HepG2 (cell line): Measurements from ENCODE around the gene SLC5A4. TPM values are rescaled to one million over a fixed set of nuclear protein-coding genes. Genes with fewer than 3 reads are reported as not detected.

ENCODE experiments used
- ATF5 ChIP-seq: sonication (generic); formaldehyde crosslinking; IDR thresholded peaks from 2 replicates; pipeline ENCODE4 v1.4.0; 2020; ENCODE audit warnings: mild to moderate bottlenecking, low read depth, missing genetic modification reagents
- DNMT1 ChIP-seq: sonication (generic); formaldehyde crosslinking; IDR thresholded peaks from 2 replicates; pipeline ENCODE4 v1.5.1; 2020; ENCODE audit warnings: mild to moderate bottlenecking, missing genetic modification reagents
- GATAD2A ChIP-seq: IDR thresholded peaks from 2 replicates; pipeline ENCODE4 v1.6.1; 2016
- GMEB2 ChIP-seq: IDR thresholded peaks from 2 replicates; pipeline ENCODE4 v1.6.1; 2016; ENCODE audit warnings: missing biosample characterization, missing genetic modification reagents, low read depth
- HOMEZ ChIP-seq: IDR thresholded peaks from 2 replicates; pipeline ENCODE4 v1.6.1; 2016; ENCODE audit warnings: low read depth
- JARID2 ChIP-seq: sonication (generic); formaldehyde crosslinking; IDR thresholded peaks from 2 replicates; pipeline ENCODE4 v1.8.1; 2023; ENCODE audit warnings: missing genetic modification reagents, inconsistent platforms; ENCODE audit not compliant: insufficient replicate concordance
- NCOR1 ChIP-seq: fragments of 200-600 bp; sonication (generic); IDR thresholded peaks from 2 replicates; pipeline ENCODE4 v1.7.0; 2017; ENCODE audit warnings: antibody characterized with exemption, low read length, borderline replicate concordance
- NR2F1 ChIP-seq, 2 experiments: fragments of 450-650 bp in 1 of 2; formaldehyde crosslinking in 1 of 2; IDR thresholded peaks; 2 replicates each; pipeline versions ENCODE4 v1.5.0 to v1.6.1; 2016 to 2020; ENCODE audit warnings: mild to moderate bottlenecking in 1 of 2, missing compliant biosample characterization in 1 of 2, missing genetic modification reagents in 1 of 2, moderate library complexity in 1 of 2
- POGZ ChIP-seq: sonication (generic); formaldehyde crosslinking; IDR thresholded peaks from 2 replicates; pipeline ENCODE4 v1.4.0; 2020; ENCODE audit warnings: mild to moderate bottlenecking, missing genetic modification reagents
- RFXAP ChIP-seq: sonication (generic); formaldehyde crosslinking; IDR thresholded peaks from 2 replicates; pipeline ENCODE4 v1.4.0; 2020; ENCODE audit warnings: missing genetic modification reagents, borderline replicate concordance
- SIX1 ChIP-seq: sonication (generic); formaldehyde crosslinking; IDR thresholded peaks from 2 replicates; pipeline ENCODE4 v1.4.0; 2020; ENCODE audit warnings: missing genetic modification reagents, borderline replicate concordance
- ZHX2 ChIP-seq, 2 experiments: sonication (generic) in 1 of 2; formaldehyde crosslinking in 1 of 2; IDR thresholded peaks; 2 replicates each; pipeline versions ENCODE4 v1.6.1 to v1.9.0; 2014 to 2022; ENCODE audit warnings: antibody characterized with exemption in 1 of 2, borderline replicate concordance in 1 of 2, inconsistent platforms in 1 of 2, low read depth in 1 of 2, missing genetic modification reagents in 1 of 2
- ZNF230 ChIP-seq: sonication (generic); formaldehyde crosslinking; IDR thresholded peaks from 2 replicates; pipeline ENCODE4 v1.4.0; 2020; ENCODE audit warnings: mild to moderate bottlenecking, missing genetic modification reagents
- ZNF354B ChIP-seq: sonication (generic); formaldehyde crosslinking; IDR thresholded peaks from 2 replicates; pipeline ENCODE4 v1.8.0; 2022; ENCODE audit warnings: mild to moderate bottlenecking, missing genetic modification reagents
- ZNF446 ChIP-seq: sonication (generic); formaldehyde crosslinking; IDR thresholded peaks from 2 replicates; pipeline ENCODE4 v1.5.0; 2020; ENCODE audit warnings: mild to moderate bottlenecking, missing genetic modification reagents
- ZNF782 ChIP-seq: sonication (generic); formaldehyde crosslinking; IDR thresholded peaks from 2 replicates; pipeline ENCODE4 v1.4.0; 2020; ENCODE audit warnings: missing genetic modification reagents, mild to moderate bottlenecking, borderline replicate concordance
- ZSCAN20 ChIP-seq: sonication (generic); formaldehyde crosslinking; IDR thresholded peaks from 2 replicates; pipeline ENCODE4 v1.4.0; 2020; ENCODE audit warnings: missing genetic modification reagents, mild to moderate bottlenecking, borderline replicate concordance
- ZUFSP ChIP-seq: sonication (generic); formaldehyde crosslinking; IDR thresholded peaks from 2 replicates; pipeline ENCODE4 v1.9.0; 2021; ENCODE audit warnings: missing genetic modification reagents, mild to moderate bottlenecking, borderline replicate concordance
- polyA plus RNA-seq, 8 experiments: library from polyadenylated mRNA; depleted of rRNA in 3 of 8; stranded (reverse) in 7 of 8; unstranded in 1 of 8; fragments of >200 nt; fragmentation: Illumina TruSeq in 4 of 8; extraction: Trizol in 4 of 8; gene quantifications; 2 replicates each; pipeline versions ENCODE4 v1.2.1 to v1.2.3, GENCODE V29; 2011 to 2016; ENCODE audit warnings: low read depth in 4 of 8, missing spikeins in 1 of 8, mixed read lengths in 1 of 8; ENCODE audit not compliant: insufficient read depth in 1 of 8
- total RNA-seq, 5 experiments: library from RNA; depleted of rRNA; stranded (reverse); fragments of >200 nt; fragmentation: Illumina TruSeq; extraction: Trizol; gene quantifications; 2 replicates each; pipeline ENCODE4 v1.2.3, GENCODE V29; 2016; ENCODE audit warnings: low read depth in 1 of 5

The SLC5A4 gene
- total and polyA plus RNA-seq, 2 of the 13 experiments (the other 11 are each of a cell fraction or from before 2014, with no cell fraction given), result not detected

- no peak for TF ChIP-seq ZHX2 (IDR thresholded peaks at IDR 0.05; ENCODE audit: low read depth)
- TF ChIP-seq ZHX2 (CRISPR knock-in tag; IDR thresholded peaks at IDR 0.05; ENCODE audit: borderline replicate concordance), result no peak
- no peak for TF ChIP-seq ZNF782
- no peak for TF ChIP-seq ATF5 (CRISPR knock-in tag)
- no peak for TF ChIP-seq ZUFSP (CRISPR knock-in tag)
- 0 out of 2 replicates have a peak, but pooled peaks have one; percentile 41 for TF ChIP-seq GATAD2A (CRISPR knock-in tag)
- no peak for TF ChIP-seq ZNF230 (CRISPR knock-in tag)
- TF ChIP-seq ZNF446 (CRISPR knock-in tag), result no peak
- no peak for TF ChIP-seq SIX1
- TF ChIP-seq NCOR1, result no peak; the same call in 1 of the 2 replicates
- TF ChIP-seq DNMT1 (CRISPR knock-in tag), result no peak
- no peak for TF ChIP-seq ZNF354B (CRISPR knock-in tag)
- no peak for TF ChIP-seq ZSCAN20
- TF ChIP-seq NR2F1 (CRISPR knock-in tag; IDR thresholded peaks at IDR 0.05), result peak; percentile 59 to 76
- no peak for TF ChIP-seq RFXAP (CRISPR knock-in tag)
- TF ChIP-seq HOMEZ (CRISPR knock-in tag), result peak; percentile 61; the same call in 1 of the 2 replicates
- TF ChIP-seq POGZ, result 0 out of 2 replicates have a peak, but pooled peaks have one; percentile 27
- TF ChIP-seq JARID2, result no peak
- no peak for TF ChIP-seq GMEB2 (CRISPR knock-in tag)
Measured at GRCh38 chr22:32245042-32245441, 10.1 kb downstream of the SLC5A4 start (continued).
